Daoy (cell line): ENCODE measurements around the gene CD63. TPM values are rescaled to one million over a fixed set of nuclear protein-coding genes. Genes with fewer than 3 reads are reported as not detected.
"Not testable (repeated sequence)": the region's sequence is repeated elsewhere in the genome, so short reads cannot be mapped to it uniquely, and the experiment has no call there.

ENCODE experiments used
- DNase-seq: peaks from one replicate; pipeline ENCODE4 v3.0.0-alpha.2; 2015; ENCODE audit warnings: low read depth
- total RNA-seq: library from RNA; depleted of rRNA; stranded (reverse); fragments of >200 nt; shearing (Covaris generic); gene quantifications from 2 replicates; pipeline ENCODE4 v1.2.3, GENCODE V29; 2014; rRNA removed

The CD63 gene, protein sequence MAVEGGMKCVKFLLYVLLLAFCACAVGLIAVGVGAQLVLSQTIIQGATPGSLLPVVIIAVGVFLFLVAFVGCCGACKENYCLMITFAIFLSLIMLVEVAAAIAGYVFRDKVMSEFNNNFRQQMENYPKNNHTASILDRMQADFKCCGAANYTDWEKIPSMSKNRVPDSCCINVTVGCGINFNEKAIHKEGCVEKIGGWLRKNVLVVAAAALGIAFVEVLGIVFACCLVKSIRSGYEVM
- total RNA-seq: 638 and 824 TPM in 2 replicates

DNA sequence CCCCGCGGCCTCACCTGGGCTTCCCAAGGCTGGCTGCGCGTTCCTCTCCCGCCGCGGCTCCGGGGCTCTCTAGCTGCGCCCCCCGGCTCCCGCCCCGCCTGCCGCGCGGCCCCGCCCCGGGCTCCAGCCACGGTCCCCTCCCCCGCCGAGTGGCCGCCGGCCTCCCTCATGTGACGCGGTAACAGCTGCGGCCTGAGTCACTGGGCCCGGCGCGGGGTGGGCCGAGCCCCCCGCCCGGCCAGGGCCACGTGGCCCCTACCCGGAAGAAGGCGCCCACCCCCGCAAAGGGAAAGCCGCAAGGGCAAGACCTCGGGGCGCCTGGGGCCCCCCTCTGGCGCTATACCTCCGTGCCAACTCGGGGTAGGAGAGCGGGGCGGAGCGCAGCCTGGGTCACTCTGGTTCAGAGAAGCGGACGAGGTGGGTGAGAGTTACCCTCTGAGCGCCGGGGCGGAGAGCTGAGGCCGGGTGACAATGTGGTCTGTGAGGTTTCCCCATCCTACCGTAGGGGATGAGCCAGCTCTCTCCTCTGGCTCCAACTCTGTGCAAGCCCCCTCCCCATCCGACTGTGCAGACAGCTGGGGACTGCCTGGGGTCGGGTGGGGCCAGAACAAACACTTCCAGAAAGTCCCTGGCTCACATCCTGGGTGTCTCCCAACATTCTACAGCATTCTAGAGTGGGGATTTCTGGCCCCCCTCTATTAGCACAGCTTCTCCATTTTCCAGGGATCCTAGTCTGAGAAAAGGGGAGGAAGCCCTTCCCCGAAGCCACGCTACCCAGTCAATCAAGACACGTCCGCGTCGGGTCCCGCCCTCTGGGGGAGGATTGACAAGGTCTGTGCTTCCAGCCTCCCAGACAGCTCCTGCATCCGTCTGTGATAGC, at the start of gene CD63:
Gene CD63 (minus strand): TSS at position 71 of the 880 bp plus-strand sequence. CDS start 668 bp downstream, outside the sequence.
- peak; percentile 95 for DNase-seq

DNA sequence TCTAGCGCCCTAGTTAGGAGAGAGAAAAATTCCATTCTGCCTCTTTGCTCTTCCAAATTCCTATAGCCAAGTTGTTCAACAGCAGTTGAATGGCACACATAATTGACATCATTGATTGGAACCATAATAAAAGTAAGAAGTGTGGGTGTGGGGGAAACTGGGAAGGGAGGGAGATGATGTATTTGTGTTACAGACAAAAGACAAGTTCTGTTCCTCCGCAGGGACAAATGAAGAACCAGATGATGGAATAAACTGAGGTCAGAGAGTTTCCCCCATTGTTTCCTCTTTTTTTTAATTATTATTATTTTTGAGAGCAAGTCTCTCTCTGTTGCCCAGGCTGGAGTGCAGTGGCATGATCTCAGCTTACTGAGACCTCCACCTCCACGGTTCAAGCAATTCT, 49.0 kb upstream of the CD63 start:
- no peak for DNase-seq

DNA sequence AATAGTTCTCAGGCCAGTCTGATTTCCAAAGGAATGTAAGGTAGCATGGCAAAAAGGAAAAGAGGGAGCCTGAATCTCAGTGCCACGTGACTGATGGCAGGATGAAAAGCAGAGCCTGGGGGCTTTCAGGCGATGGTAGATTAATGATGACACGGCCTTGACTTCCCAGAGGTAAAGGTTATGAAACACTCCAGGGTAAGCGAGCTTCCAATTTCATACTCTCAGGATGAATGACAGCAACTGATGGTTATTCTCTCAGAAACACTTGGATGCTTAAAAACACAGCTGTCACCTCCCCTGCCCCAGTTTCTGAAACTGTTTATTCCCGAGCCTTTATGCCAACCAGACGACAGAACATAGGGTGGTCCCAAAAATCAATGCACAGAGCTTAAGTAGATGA, 42.9 kb upstream of the CD63 start:
- no peak for DNase-seq

GRCh38 chr12:55767156-55767555, 38.3 kb upstream of the CD63 start:
- DNase-seq: no peak

DNA sequence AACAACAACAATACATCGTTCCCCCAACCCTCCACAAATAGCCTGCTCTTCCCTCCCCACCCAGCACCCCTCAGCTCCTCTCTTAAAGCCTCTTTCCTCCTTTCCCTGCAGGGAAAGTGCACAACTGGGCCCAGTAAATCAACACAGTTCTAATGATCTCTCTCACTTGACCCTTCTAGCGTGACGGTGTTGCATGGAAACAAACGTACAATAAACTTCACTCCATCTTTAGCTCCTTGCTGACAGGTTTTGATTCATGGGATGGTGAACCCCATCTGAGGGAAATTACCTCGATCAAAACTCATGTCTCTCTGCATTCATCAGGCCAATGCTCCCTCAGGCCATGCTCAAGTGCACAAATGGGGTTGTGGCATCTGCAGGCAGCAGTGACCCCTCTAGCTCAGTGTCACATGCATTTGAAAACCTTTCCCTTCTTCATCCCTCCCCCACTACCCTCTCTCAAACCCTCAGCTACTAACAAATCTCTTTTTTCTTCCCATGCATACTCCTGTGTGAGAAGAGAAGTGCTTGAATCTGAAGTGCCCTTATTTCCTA, 37.0 kb upstream of the CD63 start:
- no peak for DNase-seq

DNA sequence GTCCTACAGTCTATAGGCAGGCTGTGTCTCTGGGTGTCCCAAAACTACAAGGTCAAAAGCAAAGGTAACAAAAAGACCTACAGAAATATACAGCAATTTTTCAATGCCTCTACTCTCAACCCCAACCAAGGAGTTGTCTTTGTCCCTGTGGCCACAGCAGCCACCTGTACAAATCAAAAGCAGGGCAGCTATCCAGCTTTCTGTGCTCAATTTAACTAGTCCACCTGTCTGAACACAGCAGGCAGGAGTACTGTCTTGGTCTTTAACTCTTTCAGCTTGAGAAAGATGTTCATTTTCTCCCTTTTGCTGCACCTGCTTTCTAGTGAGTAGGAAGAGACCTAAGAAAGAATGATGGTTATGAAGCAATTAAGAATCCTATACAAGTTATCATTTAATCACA, 33.8 kb upstream of the CD63 start:
- DNase-seq: no peak

DNA sequence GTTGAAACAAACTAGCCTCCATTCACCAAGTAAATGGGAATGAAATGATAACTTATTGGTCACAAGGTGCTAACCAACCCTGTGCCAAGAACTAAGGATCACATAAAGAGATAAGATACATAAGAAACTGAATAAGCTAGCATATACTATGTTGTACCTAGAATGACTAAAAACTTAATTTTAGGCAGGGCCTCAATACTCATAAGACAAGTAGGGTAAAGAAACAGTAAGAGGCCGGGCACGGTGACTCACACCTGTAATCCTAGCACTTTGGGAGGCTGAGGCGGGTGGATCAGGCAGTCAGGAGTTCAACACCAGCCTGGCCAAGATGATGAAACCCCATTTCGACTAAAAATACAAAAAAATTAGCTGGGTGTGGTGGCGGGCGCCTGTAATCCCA, 31.9 kb upstream of the CD63 start:
- no peak for DNase-seq

GRCh38 chr12:55758575-55758974, 29.8 kb upstream of the CD63 start:
- DNase-seq: not testable (repeated sequence)

- no peak for DNase-seq
Observed at GRCh38 chr12:55757701-55758100, 28.9 kb upstream of the CD63 start.

DNA sequence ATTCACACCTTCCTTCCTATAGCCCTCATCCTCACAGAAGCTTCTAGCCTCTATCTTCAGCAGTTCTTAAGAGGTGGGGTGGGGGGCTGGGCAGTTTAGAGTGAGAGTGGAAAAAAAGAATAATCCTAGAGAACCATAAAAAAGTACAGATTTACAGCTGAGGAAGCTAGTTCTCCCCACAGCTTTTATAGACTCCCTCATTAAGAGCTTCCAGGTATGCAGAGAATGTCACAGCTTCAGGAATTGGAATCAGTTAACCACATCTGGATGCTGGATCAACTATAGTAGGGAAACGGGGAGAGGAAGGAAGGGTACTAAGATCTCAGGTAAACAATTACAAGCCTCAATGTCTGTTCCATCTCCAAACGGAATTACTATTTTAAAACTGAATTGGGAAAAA, 26.4 kb upstream of the CD63 start:
- DNase-seq: no peak

GRCh38 chr12:55748230-55748993, 19.6 kb upstream of the CD63 start:
- DNase-seq: no peak

DNA sequence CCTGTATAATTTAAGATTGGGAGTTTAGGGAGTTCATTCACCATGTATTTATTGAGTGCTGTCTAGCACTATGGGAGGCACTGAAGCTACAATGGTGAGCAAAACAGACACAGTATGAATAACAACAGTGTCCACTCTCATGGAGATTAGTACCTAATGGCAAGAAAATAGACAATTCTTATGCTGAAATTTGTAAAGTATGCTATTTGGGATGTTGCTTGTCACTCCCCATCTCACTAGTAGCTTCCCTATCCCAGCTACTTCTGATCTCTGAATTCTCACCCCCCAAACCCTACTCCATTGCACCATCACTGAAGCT, 18.1 kb upstream of the CD63 start:
- DNase-seq: no peak

DNA sequence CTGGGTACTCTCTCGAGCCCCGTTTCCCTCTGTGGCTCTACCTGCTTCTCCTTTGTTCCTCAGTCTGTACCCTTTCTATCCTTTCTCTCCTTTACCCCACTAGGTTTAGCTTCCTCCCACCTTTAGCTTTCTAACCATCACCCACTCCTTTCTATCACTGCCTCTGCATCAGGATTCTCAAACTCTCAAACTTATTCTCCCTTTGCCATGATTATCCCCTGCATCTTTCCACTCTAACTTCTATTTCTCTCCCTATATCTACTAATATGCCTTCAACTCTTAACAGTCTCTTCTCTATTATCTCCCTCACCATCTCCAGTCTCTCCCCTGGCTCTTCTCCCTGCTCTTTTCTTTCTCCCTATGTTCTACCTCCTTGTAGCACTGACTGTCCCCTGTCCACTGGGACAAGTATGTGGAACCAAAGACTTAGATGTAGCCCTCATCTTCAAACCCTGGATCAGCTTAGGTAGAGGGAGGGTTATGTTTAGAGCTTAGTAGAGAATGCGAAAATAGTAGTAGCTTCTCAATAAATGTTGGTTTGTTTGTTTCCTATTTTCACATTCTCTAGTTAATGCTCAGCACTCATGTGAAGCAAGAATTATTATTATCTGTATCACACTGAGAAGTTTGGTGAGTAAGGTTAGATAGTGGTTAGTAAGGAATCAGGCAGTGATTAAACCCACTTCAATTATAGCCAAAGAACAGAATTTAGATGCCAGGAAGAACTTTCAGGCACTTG, 17.5 kb upstream of the CD63 start:
- no peak for DNase-seq

- no peak for DNase-seq
Observed at GRCh38 chr12:55745361-55746173, 16.8 kb upstream of the CD63 start.

DNA sequence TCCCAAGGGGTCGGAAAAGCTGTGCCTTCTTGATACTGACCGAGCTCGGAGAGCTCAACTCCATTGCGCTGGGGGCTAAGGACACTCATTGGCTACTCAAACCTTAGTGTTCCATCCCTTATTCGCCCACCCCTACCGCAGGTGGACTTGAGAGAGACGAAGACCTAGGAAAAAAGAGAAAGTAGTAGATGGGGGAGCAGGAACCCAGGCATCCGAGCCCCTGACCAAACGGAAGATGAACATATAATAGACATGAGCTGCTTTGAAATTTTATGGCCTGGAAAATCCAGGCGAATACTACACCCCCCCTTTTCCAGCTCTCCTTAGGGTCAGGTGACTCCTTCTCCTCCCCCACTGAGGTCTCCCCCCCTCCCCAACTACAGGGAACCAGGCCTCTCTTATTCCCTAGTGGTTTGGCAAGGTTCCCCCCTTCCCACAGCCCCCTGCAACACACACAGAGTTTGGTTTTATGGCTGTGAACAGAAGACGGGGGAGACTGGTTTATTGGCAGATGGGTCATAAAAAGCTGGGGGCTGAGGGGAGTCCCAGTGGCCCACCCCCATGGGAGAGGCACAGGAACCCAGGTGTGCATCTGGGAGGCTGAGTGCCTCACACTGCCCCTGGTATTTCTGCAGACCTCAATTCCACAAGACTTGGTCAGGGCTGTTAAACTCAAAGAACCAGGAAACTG, 15.7 kb upstream of the CD63 start:
- DNase-seq: no peak

- DNase-seq: peak; percentile 81
Observed at GRCh38 chr12:55743406-55744339, 14.9 kb upstream of the CD63 start.

- peak; percentile 82 for DNase-seq
Observed at GRCh38 chr12:55742719-55743405, 14.1 kb upstream of the CD63 start, which contains the start of gene GDF11. TSS of gene GDF11 (plus strand) at chr12:55743122. CDS start at chr12:55743317, 195 bp downstream.
